ENCODE results near the gene NELL1.

DNA sequence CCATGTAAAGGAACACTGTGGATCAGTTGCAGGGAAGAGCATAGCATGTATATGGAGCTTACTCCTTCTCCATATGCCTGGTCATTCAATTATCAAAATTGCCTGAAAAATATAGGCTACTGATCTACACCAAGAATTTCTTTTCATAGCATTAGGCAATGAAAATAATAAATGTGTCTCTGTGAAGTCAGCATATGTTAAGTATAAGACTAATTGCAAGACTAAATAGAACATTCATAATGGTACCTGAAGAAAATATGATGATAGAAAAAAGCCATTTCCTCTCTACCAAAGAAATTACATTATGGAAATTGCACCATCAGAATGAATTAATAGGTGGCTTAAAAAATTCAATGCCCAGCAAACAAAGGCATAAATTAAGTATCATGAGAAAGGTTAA is 584.7 kb downstream of the NELL1 start:
- TF ChIP-seq CTCF (IDR thresholded peaks at IDR 0.05; ENCODE audit: poor library complexity) (no peak), EZH2phosphoT487 (IDR thresholded peaks at IDR 0.05; ENCODE audit: low read depth, severe bottlenecking, unreplicated experiment) (no peak)

Measured in hepatocyte (in vitro differentiated cells).